Measurements from ENCODE around the gene SARM1. TPM values are rescaled to one million over a fixed set of nuclear protein-coding genes. Genes with fewer than 3 reads are reported as not detected.
A peak's percentile ranks its signal among the peaks of the same experiment; 100 is the strongest.

The SARM1 gene
- 10 to 100 TPM; 25.7 to 33.0 (median 26.2) TPM for total RNA-seq
- 13.1 TPM for total RNA-seq (2013)

DNA sequence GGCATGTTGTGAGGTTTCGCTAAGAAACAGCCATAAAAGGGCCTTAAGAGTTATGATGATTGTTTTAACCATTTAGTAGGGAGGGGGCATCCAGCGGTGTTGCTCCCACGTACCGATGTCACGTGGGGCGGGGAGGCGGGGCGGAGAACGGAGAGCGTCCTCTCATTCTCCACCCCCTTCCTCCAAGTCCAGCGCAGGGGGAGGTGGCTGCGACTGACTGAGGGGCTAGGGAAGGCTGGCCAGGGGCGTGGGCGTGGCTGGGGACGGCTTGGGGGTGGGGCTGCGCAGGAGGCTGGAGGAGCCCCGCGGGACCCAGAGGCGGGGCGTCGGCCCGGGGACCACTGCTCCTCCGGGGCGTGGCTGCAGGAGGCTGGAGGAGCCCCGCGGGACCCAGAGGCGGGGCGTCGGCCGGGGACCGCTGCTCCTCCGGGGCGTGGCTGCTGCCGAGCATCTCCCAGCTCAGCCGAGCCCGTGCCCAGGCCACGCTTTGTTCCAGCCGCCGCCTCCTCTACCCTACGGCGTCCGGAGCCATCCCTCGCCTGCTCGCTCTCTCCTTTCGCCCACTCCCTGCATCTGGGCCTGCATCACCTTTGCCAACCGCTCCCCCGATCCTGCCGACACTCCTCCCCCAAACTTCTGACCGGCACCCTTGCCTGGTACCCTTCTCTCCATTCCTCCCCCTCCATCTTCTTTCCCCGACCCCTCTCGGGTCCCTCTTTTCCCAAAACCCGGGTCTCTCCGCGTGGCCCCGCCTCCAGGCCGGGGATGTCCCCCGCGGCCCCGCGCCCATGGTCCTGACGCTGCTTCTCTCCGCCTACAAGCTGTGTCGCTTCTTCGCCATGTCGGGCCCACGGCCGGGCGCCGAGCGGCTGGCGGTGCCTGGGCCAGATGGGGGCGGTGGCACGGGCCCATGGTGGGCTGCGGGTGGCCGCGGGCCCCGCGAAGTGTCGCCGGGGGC, at the start of gene SARM1:
TSS of gene SARM1 (plus strand) at position 450 of the 958 bp plus-strand sequence. CDS start at position 789, 339 bp downstream.
- ATAC-seq = peak; percentile 84 to 90 (median 85)
- no peaks in the 10 kb centered on the region for H3K9me3 Mint-ChIP-seq
- WGBS (ENCODE audit: insufficient coverage) = under 1% methylated on average over 70 of the region's 80 CpGs

DNA sequence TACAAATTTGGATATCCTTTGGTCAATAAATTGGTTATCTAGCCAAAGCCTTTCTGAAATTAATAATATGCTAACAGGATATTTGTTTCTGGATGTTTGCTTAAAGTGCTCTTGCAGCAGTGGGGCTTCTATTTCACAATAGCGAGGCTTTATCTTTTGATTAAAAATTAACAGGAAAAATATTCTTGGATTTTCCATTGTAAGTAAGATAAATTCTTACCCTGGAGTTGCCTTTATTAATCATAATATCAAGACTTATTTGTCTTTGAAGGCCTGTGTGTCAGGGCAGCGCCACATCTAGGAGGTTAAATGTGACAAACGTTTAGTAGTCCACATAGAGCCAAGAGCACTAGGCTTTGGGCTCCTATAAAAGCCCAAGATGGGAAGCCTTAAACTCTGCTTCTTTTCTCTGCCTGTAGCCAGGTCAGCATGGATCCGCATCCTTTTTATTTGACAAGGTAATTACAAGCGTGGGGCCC, 47.2 kb upstream of the SARM1 start:
- 90% methylated on average over 4 of the region's 5 CpGs for WGBS (ENCODE audit: insufficient coverage)
- H3K27ac ChIP-seq (ENCODE audit: low read length) = no peak overlapping the region
- H3K4me1 ChIP-seq (ENCODE audit: control insufficient read depth, insufficient read depth, low read length) = peaks cover 5% of the 10 kb centered on the region
- H3K4me3 ChIP-seq (ENCODE audit: low read length) = no peak overlapping the region
- Mint-ChIP-seq H3K36me3 (peaks cover 12% of the 10 kb centered on the region), H3K4me1 (peaks cover 10 to 11% of the 10 kb centered on the region in 2 donors), H3K27ac (no peak overlapping the region), H3K4me3 (no peak overlapping the region), H3K27me3 (ENCODE audit: low read depth in 2 of 2) (no peaks in the 10 kb centered on the region), H3K9me3 (no peaks in the 10 kb centered on the region)
- intact Hi-C loops (cut with micrococcal nuclease) = no loop called here
- H3K27me3 ChIP-seq (ENCODE audit: control insufficient read depth, insufficient read depth, low read length) = no peaks in the 10 kb centered on the region
- peaks cover 15% of the 10 kb centered on the region for H3K36me3 ChIP-seq (ENCODE audit: control insufficient read depth, insufficient read depth, low read length)
- DNase-seq (no peak), ATAC-seq (no peak)
- TF ChIP-seq, protein P1, sequence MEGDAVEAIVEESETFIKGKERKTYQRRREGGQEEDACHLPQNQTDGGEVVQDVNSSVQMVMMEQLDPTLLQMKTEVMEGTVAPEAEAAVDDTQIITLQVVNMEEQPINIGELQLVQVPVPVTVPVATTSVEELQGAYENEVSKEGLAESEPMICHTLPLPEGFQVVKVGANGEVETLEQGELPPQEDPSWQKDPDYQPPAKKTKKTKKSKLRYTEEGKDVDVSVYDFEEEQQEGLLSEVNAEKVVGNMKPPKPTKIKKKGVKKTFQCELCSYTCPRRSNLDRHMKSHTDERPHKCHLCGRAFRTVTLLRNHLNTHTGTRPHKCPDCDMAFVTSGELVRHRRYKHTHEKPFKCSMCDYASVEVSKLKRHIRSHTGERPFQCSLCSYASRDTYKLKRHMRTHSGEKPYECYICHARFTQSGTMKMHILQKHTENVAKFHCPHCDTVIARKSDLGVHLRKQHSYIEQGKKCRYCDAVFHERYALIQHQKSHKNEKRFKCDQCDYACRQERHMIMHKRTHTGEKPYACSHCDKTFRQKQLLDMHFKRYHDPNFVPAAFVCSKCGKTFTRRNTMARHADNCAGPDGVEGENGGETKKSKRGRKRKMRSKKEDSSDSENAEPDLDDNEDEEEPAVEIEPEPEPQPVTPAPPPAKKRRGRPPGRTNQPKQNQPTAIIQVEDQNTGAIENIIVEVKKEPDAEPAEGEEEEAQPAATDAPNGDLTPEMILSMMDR (IDR thresholded peaks at IDR 0.05) = no peak
- no peaks in the 10 kb centered on the region for H3K9me3 ChIP-seq (ENCODE audit: control insufficient read depth, insufficient read depth, low read length)

More for the DNA sequence above, at the start of gene SARM1:
- peak within 1 kb of the TSS; percentile 87 for H3K27ac ChIP-seq (ENCODE audit: low read length)
- no peaks in the 10 kb centered on the region for H3K27me3 ChIP-seq (ENCODE audit: control insufficient read depth, insufficient read depth, low read length)
- peak; percentile 67 to 88 for DNase-seq
- Mint-ChIP-seq H3K27me3 (ENCODE audit: low read depth in 2 of 2) (no peaks in the 10 kb centered on the region), H3K27ac (peak within 1 kb of the TSS; percentile 85 to 93), H3K4me3 (peak within 1 kb of the TSS; percentile 95), H3K4me1 (peaks cover 10 to 23% of the 10 kb centered on the region in 2 donors), H3K36me3 (no peaks in the 10 kb centered on the region)
- TF ChIP-seq, protein P1 (IDR thresholded peaks at IDR 0.05) = no peak
- intact Hi-C loops (cut with micrococcal nuclease) = no loop called here
- H3K4me3 ChIP-seq (ENCODE audit: low read length) = peak within 1 kb of the TSS; percentile 84
- no peaks in the 10 kb centered on the region for H3K36me3 ChIP-seq (ENCODE audit: control insufficient read depth, insufficient read depth, low read length)
- peaks cover 23% of the 10 kb centered on the region for H3K4me1 ChIP-seq (ENCODE audit: control insufficient read depth, insufficient read depth, low read length)
- no peaks in the 10 kb centered on the region for H3K9me3 ChIP-seq (ENCODE audit: control insufficient read depth, insufficient read depth, low read length)

DNA sequence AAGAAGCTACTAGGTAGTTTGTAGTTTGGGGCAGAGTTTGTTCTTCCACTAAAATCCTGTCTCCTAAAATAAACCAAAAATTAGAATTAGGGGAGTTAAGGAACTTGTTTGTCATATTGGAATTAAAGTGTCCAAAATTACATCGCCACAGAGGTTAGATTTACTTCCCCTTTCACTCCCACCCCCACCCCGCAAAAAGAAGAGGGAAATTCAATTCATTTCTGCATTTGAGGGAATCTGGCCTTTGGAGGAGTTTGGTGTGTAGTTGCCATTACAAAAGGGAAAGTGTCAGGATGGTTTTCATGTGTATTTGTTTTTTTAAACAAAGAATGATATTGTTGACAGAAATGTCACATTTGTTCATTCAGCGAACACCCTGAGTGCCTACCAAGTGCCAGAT, 46.7 kb upstream of the SARM1 start:
- no peaks in the 10 kb centered on the region for H3K4me1 ChIP-seq (ENCODE audit: control insufficient read depth, insufficient read depth, low read length)
- peaks cover 12% of the 10 kb centered on the region for H3K36me3 Mint-ChIP-seq
- no peak overlapping the region for H3K27ac ChIP-seq (ENCODE audit: low read length)
- ATAC-seq (no peak), DNase-seq (no peak)
- peaks cover 5 to 6% of the 10 kb centered on the region in 2 donors for H3K4me1 Mint-ChIP-seq
- TF ChIP-seq, protein P1 (IDR thresholded peaks at IDR 0.05) = no peak
- H3K4me3 ChIP-seq (ENCODE audit: low read length) = no peak overlapping the region
- no peaks in the 10 kb centered on the region for H3K27me3 ChIP-seq (ENCODE audit: control insufficient read depth, insufficient read depth, low read length)
- 97% methylated on average over 1 of the region's 3 CpGs for WGBS (ENCODE audit: insufficient coverage)
- intact Hi-C loops (cut with micrococcal nuclease) = no loop called here
- no peak overlapping the region for H3K27ac Mint-ChIP-seq
- H3K9me3 Mint-ChIP-seq = no peaks in the 10 kb centered on the region
- peaks cover 15% of the 10 kb centered on the region for H3K36me3 ChIP-seq (ENCODE audit: control insufficient read depth, insufficient read depth, low read length)
- no peaks in the 10 kb centered on the region for H3K27me3 Mint-ChIP-seq (ENCODE audit: low read depth in 2 of 2)
- H3K4me3 Mint-ChIP-seq = no peak overlapping the region
- no peaks in the 10 kb centered on the region for H3K9me3 ChIP-seq (ENCODE audit: control insufficient read depth, insufficient read depth, low read length)
